IPS-15b (cell line): Measurements from ENCODE around the gene STIP1.

Source experiments
- H3K27me3 ChIP-seq: one replicate; pipeline ENCODE4 v1.6.1; 2013; ENCODE audit warnings: low read length; ENCODE audit not compliant: control insufficient read depth, insufficient read depth
- H3K36me3 ChIP-seq: one replicate; pipeline ENCODE4 v1.6.1; 2013; ENCODE audit warnings: low read length; ENCODE audit not compliant: control insufficient read depth, insufficient read depth
- H3K4me1 ChIP-seq: one replicate; pipeline ENCODE4 v1.6.1; 2013; ENCODE audit warnings: mild to moderate bottlenecking, low read length; ENCODE audit not compliant: control insufficient read depth, insufficient read depth
- H3K4me3 ChIP-seq: one replicate; pipeline ENCODE4 v1.5.1; 2013; ENCODE audit warnings: low read depth, low read length
- H3K9ac ChIP-seq: one replicate; pipeline ENCODE4 v1.6.1; 2013; ENCODE audit warnings: low read depth, mild to moderate bottlenecking, low read length
- H3K9me3 ChIP-seq: one replicate; pipeline ENCODE4 v1.6.1; 2013; ENCODE audit warnings: mild to moderate bottlenecking, low read length; ENCODE audit not compliant: control insufficient read depth, insufficient read depth

STIP1 gene

GRCh38 chr11:64164392-64165312 lies 21.3 kb upstream of the STIP1 start:
- H3K9ac ChIP-seq: no peak overlapping the region

GRCh38 chr11:64165481-64165841 lies 20.5 kb upstream of the STIP1 start:
- H3K9ac ChIP-seq: no peak overlapping the region
- H3K36me3 ChIP-seq: no peaks in the 10 kb centered on the region
- peak overlapping the region; percentile 63 for H3K4me3 ChIP-seq

More at GRCh38 chr11:64164392-64165312, 21.3 kb upstream of the STIP1 start:
- Histone ChIP-seq H3K27me3 (no peaks in the 10 kb centered on the region), H3K4me3 (peak overlapping the region; percentile 10), H3K9me3 (no peaks in the 10 kb centered on the region), H3K4me1 (peaks cover 4% of the 10 kb centered on the region), H3K36me3 (no peaks in the 10 kb centered on the region)

GRCh38 chr11:64165842-64166635 lies 19.9 kb upstream of the STIP1 start, which contains the start of gene MACROD1:
Gene MACROD1, minus strand, starts transcription at chr11:64166113. Its CDS starts 119 bp downstream, at chr11:64165994.
- Histone ChIP-seq H3K27me3 (no peaks in the 10 kb centered on the region), H3K36me3 (no peaks in the 10 kb centered on the region), H3K4me1 (peaks cover 4% of the 10 kb centered on the region), H3K4me3 (peak within 1 kb of the TSS; percentile 63), H3K9ac (peak within 1 kb of the TSS; percentile 47), H3K9me3 (no peaks in the 10 kb centered on the region)

More at GRCh38 chr11:64165481-64165841, 20.5 kb upstream of the STIP1 start:
- Histone ChIP-seq H3K4me1 (peaks cover 4% of the 10 kb centered on the region), H3K27me3 (no peaks in the 10 kb centered on the region), H3K9me3 (no peaks in the 10 kb centered on the region)

GRCh38 chr11:64170419-64170818 lies 15.6 kb upstream of the STIP1 start:
- H3K9me3 ChIP-seq: no peaks in the 10 kb centered on the region
- H3K9ac ChIP-seq: no peak overlapping the region
- no peak overlapping the region for H3K4me3 ChIP-seq
- no peaks in the 10 kb centered on the region for H3K27me3 ChIP-seq
- H3K36me3 ChIP-seq: no peaks in the 10 kb centered on the region
- no peaks in the 10 kb centered on the region for H3K4me1 ChIP-seq

- Histone ChIP-seq H3K4me3 (no peak overlapping the region), H3K27me3 (no peaks in the 10 kb centered on the region), H3K9ac (no peak overlapping the region), H3K4me1 (no peaks in the 10 kb centered on the region), H3K9me3 (no peaks in the 10 kb centered on the region), H3K36me3 (no peaks in the 10 kb centered on the region)
Measured at GRCh38 chr11:64173616-64174355, 12.2 kb upstream of the STIP1 start.

- Histone ChIP-seq H3K4me1 (no peaks in the 10 kb centered on the region), H3K9ac (no peak overlapping the region), H3K9me3 (no peaks in the 10 kb centered on the region), H3K36me3 (no peaks in the 10 kb centered on the region), H3K27me3 (no peaks in the 10 kb centered on the region), H3K4me3 (no peak overlapping the region)
Measured at GRCh38 chr11:64176751-64177150, 9.2 kb upstream of the STIP1 start.

GRCh38 chr11:64178203-64178602 lies 7.8 kb upstream of the STIP1 start:
- Histone ChIP-seq H3K4me1 (no peaks in the 10 kb centered on the region), H3K9me3 (no peaks in the 10 kb centered on the region), H3K4me3 (no peak overlapping the region), H3K9ac (no peak overlapping the region), H3K27me3 (no peaks in the 10 kb centered on the region), H3K36me3 (no peaks in the 10 kb centered on the region)

GRCh38 chr11:64178951-64179639 lies 6.9 kb upstream of the STIP1 start:
- H3K4me3 ChIP-seq: no peak overlapping the region
- peaks cover 3% of the 10 kb centered on the region for H3K4me1 ChIP-seq
- no peaks in the 10 kb centered on the region for H3K36me3 ChIP-seq
- H3K9ac ChIP-seq: no peak overlapping the region
- H3K27me3 ChIP-seq: no peaks in the 10 kb centered on the region
- H3K9me3 ChIP-seq: no peaks in the 10 kb centered on the region

GRCh38 chr11:64180891-64181290 lies 5.1 kb upstream of the STIP1 start:
- H3K4me3 ChIP-seq: no peak overlapping the region
- no peak overlapping the region for H3K9ac ChIP-seq
- H3K36me3 ChIP-seq: no peaks in the 10 kb centered on the region

GRCh38 chr11:64181506-64182411 lies 4.2 kb upstream of the STIP1 start:
- no peaks in the 10 kb centered on the region for H3K27me3 ChIP-seq
- H3K9me3 ChIP-seq: no peaks in the 10 kb centered on the region
- no peak overlapping the region for H3K9ac ChIP-seq
- no peaks in the 10 kb centered on the region for H3K36me3 ChIP-seq
- peaks cover 3% of the 10 kb centered on the region for H3K4me1 ChIP-seq
- peak overlapping the region; percentile 19 for H3K4me3 ChIP-seq

More at GRCh38 chr11:64180891-64181290, 5.1 kb upstream of the STIP1 start:
- H3K9me3 ChIP-seq: no peaks in the 10 kb centered on the region
- H3K27me3 ChIP-seq: no peaks in the 10 kb centered on the region
- H3K4me1 ChIP-seq: peaks cover 3% of the 10 kb centered on the region
